H9 (cell line): Measurements from ENCODE around the gene CALCOCO1. TPM values are rescaled to one million over a fixed set of nuclear protein-coding genes. Genes with fewer than 3 reads are reported as not detected.

Experiments used
- DNase-seq: peaks from one replicate; pipeline ENCODE4 v3.0.0-alpha.2; 2017
- H2AFZ ChIP-seq: one replicate; pipeline ENCODE4 v1.6.1; 2013; ENCODE audit warnings: mild to moderate bottlenecking, low read length, control low read depth, moderate library complexity
- H2AK5ac ChIP-seq: 2 replicates; pipeline ENCODE4 v1.6.1; 2013; ENCODE audit warnings: low read length, control low read depth, mixed read lengths; ENCODE audit not compliant: insufficient read length
- H2BK120ac ChIP-seq: one replicate; pipeline ENCODE4 v1.6.1; 2013; ENCODE audit warnings: low read depth, mild to moderate bottlenecking, low read length, control low read depth, inconsistent platforms; ENCODE audit not compliant: poor library complexity, severe bottlenecking
- H2BK12ac ChIP-seq: 2 replicates; pipeline ENCODE4 v1.6.1; 2013; ENCODE audit warnings: low read length, control low read depth, mixed read lengths, low read depth; ENCODE audit not compliant: insufficient read length
- H2BK15ac ChIP-seq: 2 replicates; pipeline ENCODE4 v1.6.1; 2013; ENCODE audit warnings: low read depth, low read length, control low read depth
- H2BK20ac ChIP-seq: one replicate; pipeline ENCODE4 v1.6.1; 2013; ENCODE audit warnings: low read depth, mild to moderate bottlenecking, low read length, control low read depth, inconsistent platforms; ENCODE audit not compliant: poor library complexity, severe bottlenecking
- H2BK5ac ChIP-seq: 2 replicates; pipeline ENCODE4 v1.6.1; 2013; ENCODE audit warnings: low read length, control low read depth, mixed read lengths; ENCODE audit not compliant: insufficient read length
- H3K14ac ChIP-seq: 2 replicates; pipeline ENCODE4 v1.6.1; 2013; ENCODE audit warnings: low read length, control low read depth; ENCODE audit not compliant: insufficient read depth
- H3K18ac ChIP-seq: 2 replicates; pipeline ENCODE4 v1.6.1; 2013; ENCODE audit warnings: low read depth, mild to moderate bottlenecking, mixed read lengths, low read length, control low read depth; ENCODE audit not compliant: insufficient read length
- H3K23ac ChIP-seq: 2 replicates; pipeline ENCODE4 v1.6.1; 2013; ENCODE audit warnings: low read length, control low read depth, mixed read lengths, low read depth; ENCODE audit not compliant: insufficient read length
- H3K23me2 ChIP-seq: 2 replicates; pipeline ENCODE4 v1.6.1; 2013; ENCODE audit warnings: low read depth, mild to moderate bottlenecking, mixed read lengths, low read length, control low read depth; ENCODE audit not compliant: insufficient read length, poor library complexity, severe bottlenecking
- H3K27ac ChIP-seq: 2 replicates; pipeline ENCODE4 v1.5.1; 2013; ENCODE audit warnings: low read length, control low read depth, mixed read lengths, low read depth; ENCODE audit not compliant: insufficient read length
- H3K27me3 ChIP-seq: 2 replicates; pipeline ENCODE4 v1.6.1; 2013; ENCODE audit warnings: low read length, control low read depth, inconsistent platforms; ENCODE audit not compliant: insufficient read depth
- H3K4ac ChIP-seq: 2 replicates; pipeline ENCODE4 v1.6.1; 2013; ENCODE audit warnings: low read depth, mild to moderate bottlenecking, control low read depth, inconsistent platforms, low read length, moderate library complexity
- H3K4me1 ChIP-seq: 2 replicates; pipeline ENCODE4 v1.6.1; 2013; ENCODE audit warnings: low read length, control low read depth, inconsistent platforms; ENCODE audit not compliant: insufficient read depth
- H3K4me2 ChIP-seq: 2 replicates; pipeline ENCODE4 v1.6.1; 2013; ENCODE audit warnings: low read length, control low read depth, mixed read lengths; ENCODE audit not compliant: insufficient read length, insufficient read depth
- H3K56ac ChIP-seq: 2 replicates; pipeline ENCODE4 v1.6.1; 2013; ENCODE audit warnings: low read depth, mild to moderate bottlenecking, mixed read lengths, low read length, control low read depth; ENCODE audit not compliant: insufficient read length
- H3K79me1 ChIP-seq: 2 replicates; pipeline ENCODE4 v1.6.1; 2013; ENCODE audit warnings: low read depth, mild to moderate bottlenecking, moderate library complexity, low read length, control low read depth, inconsistent platforms; ENCODE audit not compliant: insufficient read depth, poor library complexity, severe bottlenecking
- H3K79me2 ChIP-seq: 2 replicates; pipeline ENCODE4 v1.6.1; 2013; ENCODE audit warnings: low read length, control low read depth, inconsistent platforms; ENCODE audit not compliant: insufficient read depth
- H3K9ac ChIP-seq: 2 replicates; pipeline ENCODE4 v1.6.1; 2013; ENCODE audit warnings: low read length, control low read depth, mixed read lengths; ENCODE audit not compliant: insufficient read length; ENCODE audit errors: extremely low read depth
- H3K9me3 ChIP-seq: one replicate; pipeline ENCODE4 v1.6.1; 2013; ENCODE audit warnings: low read depth, low read length, inconsistent platforms; ENCODE audit not compliant: control insufficient read depth
- H3T11ph ChIP-seq: one replicate; pipeline ENCODE4 v1.6.1; 2013; ENCODE audit warnings: mild to moderate bottlenecking, low read length, control low read depth, inconsistent platforms
- H4K20me1 ChIP-seq: one replicate; pipeline ENCODE4 v1.6.1; 2013; ENCODE audit not compliant: control insufficient read depth, insufficient read length, insufficient read depth
- H4K5ac ChIP-seq: 2 replicates; pipeline ENCODE4 v1.6.1; 2013; ENCODE audit warnings: low read depth, mild to moderate bottlenecking, mixed read lengths, low read length, control low read depth; ENCODE audit not compliant: insufficient read length
- H4K8ac ChIP-seq: replicated peaks from 2 replicates; pipeline ENCODE4 v1.6.1; 2013; ENCODE audit warnings: low read length, control low read depth, mixed read lengths, low read depth; ENCODE audit not compliant: insufficient read length
- H4K91ac ChIP-seq: 2 replicates; pipeline ENCODE4 v1.6.1; 2013; ENCODE audit warnings: low read depth, mild to moderate bottlenecking, moderate library complexity, mixed read lengths, low read length, control low read depth; ENCODE audit not compliant: insufficient read length
- H3K27ac Mint-ChIP-seq, 3 experiments: 2 replicates in 2 of 3; 3 replicates in 1 of 3; pipeline ENCODE4 v1.8.0; 2020 to 2021; ENCODE audit warnings: mixed read lengths in 3 of 3, mild to moderate bottlenecking in 1 of 3, moderate library complexity in 1 of 3
- H3K27me3 Mint-ChIP-seq: 2 replicates; pipeline ENCODE4 v1.8.0; 2021; ENCODE audit warnings: low read depth, mild to moderate bottlenecking, moderate library complexity, mixed read lengths
- H3K36me3 Mint-ChIP-seq, 3 experiments: 2 replicates in 2 of 3; 3 replicates in 1 of 3; pipeline ENCODE4 v1.8.0; 2020 to 2021; ENCODE audit warnings: low read depth in 3 of 3, mixed read lengths in 3 of 3; ENCODE audit not compliant: insufficient read depth in 1 of 3
- H3K4me1 Mint-ChIP-seq, 2 experiments: 2 replicates each; pipeline ENCODE4 v1.8.0; 2020; ENCODE audit warnings: mixed read lengths in 2 of 2
- H3K4me3 Mint-ChIP-seq, 2 experiments: 2 replicates in 1 of 2; 3 replicates in 1 of 2; pipeline ENCODE4 v1.8.0; 2020 to 2021; ENCODE audit warnings: mild to moderate bottlenecking in 2 of 2, mixed read lengths in 2 of 2, moderate library complexity in 1 of 2
- H3K9me3 Mint-ChIP-seq, 2 experiments: 2 replicates in 1 of 2; 3 replicates in 1 of 2; pipeline ENCODE4 v1.8.0; 2020; ENCODE audit warnings: mild to moderate bottlenecking in 2 of 2, mixed read lengths in 2 of 2, moderate library complexity in 1 of 2
- CTCF ChIP-seq: fragments of 200-600 bp; sonication (generic); conservative IDR thresholded peaks from 3 replicates; pipeline ENCODE4 v1.8.0; 2021; ENCODE audit warnings: antibody characterized with exemption, mild to moderate bottlenecking
- WGBS: extraction: QIAGEN DNeasy Blood & Tissue Kit; methylation state at CpG from one replicate; pipeline ENCODE4 v1.1.7; 2013; ENCODE audit warnings: missing lambda C conversion rate, low lambda C conversion rate, mixed read lengths; ENCODE audit not compliant: insufficient read length; ENCODE audit errors: extremely low coverage; 5-methylcytosine and 5-hydroxymethylcytosine counted together
- total RNA-seq: library from RNA; stranded (reverse); gene quantifications from 2 replicates; pipeline ENCODE4 v1.2.1, GENCODE V29; 2021

CALCOCO1 gene
- total RNA-seq, 1 experiment from 2014 or later: 22.3 TPM

GRCh38 chr12:53737951-53738405, 10.7 kb upstream of the CALCOCO1 start:
- H3K23me2 ChIP-seq: peaks cover 19% of the 10 kb centered on the region
- no peak for DNase-seq
- peak overlapping the region; percentile 77 for H3K4me2 ChIP-seq
- H3K56ac ChIP-seq: no peak overlapping the region
- no CpG with 5 or more reads among the region's 14 CpGs for WGBS
- H2BK5ac ChIP-seq: no peak overlapping the region
- H4K20me1 ChIP-seq: no peaks in the 10 kb centered on the region
- no peak overlapping the region for H3T11ph ChIP-seq
- H2BK20ac ChIP-seq: no peak overlapping the region
- peaks cover 2% of the 10 kb centered on the region; the same call in 1 of the 2 replicates for H3K4me1 ChIP-seq
- Mint-ChIP-seq H3K4me3 (peak overlapping the region; percentile 59 to 81), H3K27ac (no peak overlapping the region), H3K36me3 (no peaks in the 10 kb centered on the region), H3K4me1 (peaks cover 10 to 13% of the 10 kb centered on the region in 2 experiments), H3K27me3 (peaks cover 3% of the 10 kb centered on the region), H3K9me3 (no peaks in the 10 kb centered on the region)
- no peak overlapping the region for H3K14ac ChIP-seq
- no peak overlapping the region for H3K18ac ChIP-seq
- no peak overlapping the region for H3K27ac ChIP-seq
- no peaks in the 10 kb centered on the region for H3K79me1 ChIP-seq
- no peak overlapping the region for H2AK5ac ChIP-seq
- no peak for TF ChIP-seq CTCF
- no peak overlapping the region for H2BK15ac ChIP-seq
- H4K8ac ChIP-seq: no peak overlapping the region
- no peak overlapping the region for H3K23ac ChIP-seq
- no peak overlapping the region for H2BK12ac ChIP-seq
- H3K79me2 ChIP-seq: no peaks in the 10 kb centered on the region
- H2BK120ac ChIP-seq: no peak overlapping the region
- H3K9ac ChIP-seq: no peak overlapping the region
- H3K27me3 ChIP-seq: peaks cover 31% of the 10 kb centered on the region; the same call in 1 of the 2 replicates
- no peak overlapping the region for H3K4ac ChIP-seq
- no peaks in the 10 kb centered on the region for H3K9me3 ChIP-seq
- no peak overlapping the region for H2AFZ ChIP-seq
- no peak overlapping the region for H4K5ac ChIP-seq
- H4K91ac ChIP-seq: no peak overlapping the region
